PC-9 (cell line): ENCODE measurements around the gene LYPD6B. TPM values are rescaled to one million over a fixed set of nuclear protein-coding genes. Genes with fewer than 3 reads are reported as not detected.

Source experiments
- BruUV-seq: library from RNA; stranded (reverse); fragments of 400-500 nt; replicated peaks from 2 replicates; lab custom pipeline; 2021; lab: Mats Ljungman, UMichigan
- CTCF ChIA-PET: fragments of 300-600 bp; sonication (Branson Sonifier 250); formaldehyde crosslinking; loops from one replicate; lab custom pipeline; 2022; ENCODE audit warnings: antibody characterized with exemption; lab: Charles Lee
- POLR2A ChIA-PET: fragments of 300-600 bp; sonication (Branson Sonifier 250); formaldehyde crosslinking; loops from one replicate; lab custom pipeline; 2022; ENCODE audit warnings: antibody characterized with exemption; ENCODE audit not compliant: unreplicated experiment; lab: Charles Lee
- DNase-seq, 2 experiments: peaks; one replicate each; pipeline versions ENCODE4 v3.0.0 to v3.0.0-alpha.2; 2015 to 2022; ENCODE audit warnings: mixed read lengths in 1 of 2
- H2AFZ ChIP-seq: fragments of 200-600 bp; sonication (generic); 2 replicates; pipeline ENCODE4 v1.8.1; 2017; ENCODE audit warnings: antibody characterized with exemption
- H3F3A ChIP-seq: fragments of 200-600 bp; sonication (generic); 2 replicates; pipeline ENCODE4 v1.8.1; 2017; ENCODE audit warnings: antibody characterized with exemption, mild to moderate bottlenecking, low read depth; ENCODE audit not compliant: insufficient read depth
- H3K27ac ChIP-seq: fragments of 200-600 bp; sonication (generic); 2 replicates; pipeline ENCODE4 v1.6.1; 2016; ENCODE audit warnings: mixed run types
- H3K27me3 ChIP-seq: fragments of 200-600 bp; sonication (generic); 2 replicates; pipeline ENCODE4 v1.6.1; 2016; ENCODE audit warnings: low read depth, mixed run types; ENCODE audit not compliant: insufficient read depth
- H3K36me3 ChIP-seq: fragments of 200-600 bp; sonication (generic); 2 replicates; pipeline ENCODE4 v1.6.1; 2016; ENCODE audit warnings: low read depth, mixed run types
- H3K4me1 ChIP-seq: fragments of 200-600 bp; sonication (generic); replicated peaks from 2 replicates; pipeline ENCODE4 v1.6.1; 2016; ENCODE audit warnings: mixed run types; ENCODE audit not compliant: insufficient read depth
- H3K4me2 ChIP-seq: fragments of 200-600 bp; sonication (generic); 2 replicates; pipeline ENCODE4 v1.6.1; 2017; ENCODE audit warnings: mixed run types
- H3K4me3 ChIP-seq: fragments of 200-600 bp; sonication (generic); 2 replicates; pipeline ENCODE4 v1.6.1; 2016; ENCODE audit warnings: mixed run types
- H3K79me2 ChIP-seq: fragments of 200-600 bp; sonication (generic); 2 replicates; pipeline ENCODE4 v1.6.1; 2017; ENCODE audit warnings: low read depth, mixed run types
- H3K9me2 ChIP-seq: fragments of 200-600 bp; sonication (generic); 2 replicates; pipeline ENCODE4 v1.8.1; 2017; ENCODE audit warnings: mild to moderate bottlenecking; ENCODE audit not compliant: insufficient read depth
- H3K9me3 ChIP-seq: fragments of 200-600 bp; sonication (generic); 2 replicates; pipeline ENCODE4 v1.8.1; 2016; ENCODE audit warnings: low read depth; ENCODE audit not compliant: insufficient read depth
- H4K20me1 ChIP-seq: fragments of 200-600 bp; sonication (generic); 2 replicates; pipeline ENCODE4 v1.8.1; 2017; ENCODE audit not compliant: insufficient read depth
- CTCF ChIP-seq: fragments of 200-600 bp; sonication (generic); conservative IDR thresholded peaks from 2 replicates; pipeline ENCODE4 v1.6.1; 2017; ENCODE audit warnings: mixed run types, antibody characterized with exemption, mild to moderate bottlenecking, moderate library complexity
- EZH2 ChIP-seq: fragments of 200-600 bp; sonication (generic); IDR thresholded peaks from 2 replicates; pipeline ENCODE4 v1.8.0; 2017; ENCODE audit warnings: antibody characterized with exemption, low read depth
- intact Hi-C: fragments of 100-400 bp; cut with micrococcal nuclease; formaldehyde crosslinking; loops from one replicate; pipeline ENCODE4 v1.10.0; 2022; ENCODE audit not compliant: unreplicated experiment
- total RNA-seq: library from RNA; stranded (reverse); gene quantifications from 2 replicates; pipeline ENCODE4 v1.2.3, GENCODE V29; 2021

The LYPD6B gene
- total RNA-seq, 1 experiment from 2014 or later = 10.0 TPM

- no peaks in the 10 kb centered on the region for H3K9me3 ChIP-seq
- no peak overlapping the region for H3K4me3 ChIP-seq
- CTCF ChIA-PET = no interaction called here
- no peaks in the 10 kb centered on the region for H3K4me1 ChIP-seq
- no peaks in the 10 kb centered on the region for H3K79me2 ChIP-seq
- no TSS peak for BruUV-seq
- no peaks in the 10 kb centered on the region for H4K20me1 ChIP-seq
- POLR2A ChIA-PET = no interaction called here
- no peaks in the 10 kb centered on the region for H3K9me2 ChIP-seq
- H3K4me2 ChIP-seq = no peak overlapping the region
- H2AFZ ChIP-seq = no peak overlapping the region
- H3K27ac ChIP-seq = no peak overlapping the region
- TF ChIP-seq CTCF (no peak), EZH2 (no peak)
- H3K27me3 ChIP-seq = no peaks in the 10 kb centered on the region
- H3K36me3 ChIP-seq = no peaks in the 10 kb centered on the region
- H3F3A ChIP-seq = no peaks in the 10 kb centered on the region
- intact Hi-C loops = no loop called here
- no peak for DNase-seq
Observed at GRCh38 chr2:149259136-149259535, 220.6 kb downstream of the LYPD6B start.

GRCh38 chr2:149261692-149262091, 223.2 kb downstream of the LYPD6B start:
- intact Hi-C loops = no loop called here
- DNase-seq = no peak
- no peak overlapping the region for H2AFZ ChIP-seq
- no peaks in the 10 kb centered on the region for H3K9me2 ChIP-seq
- no peak overlapping the region for H3K4me2 ChIP-seq
- no peaks in the 10 kb centered on the region for H3K36me3 ChIP-seq
- H3K4me1 ChIP-seq = no peaks in the 10 kb centered on the region
- BruUV-seq = no TSS peak
- no peaks in the 10 kb centered on the region for H4K20me1 ChIP-seq
- H3K27me3 ChIP-seq = no peaks in the 10 kb centered on the region
- no peak overlapping the region for H3K4me3 ChIP-seq
- TF ChIP-seq CTCF (no peak), EZH2 (no peak)
- H3K79me2 ChIP-seq = no peaks in the 10 kb centered on the region
- ChIA-PET POLR2A (no interaction called here), CTCF (interaction anchor here (0.5 kb wide), 1 partner anchor 220 kb away, joined by 8 read pairs; no protein-coding TSS in a partner anchor)
- H3K9me3 ChIP-seq = no peaks in the 10 kb centered on the region
- no peaks in the 10 kb centered on the region for H3F3A ChIP-seq
- no peak overlapping the region for H3K27ac ChIP-seq

Other genes starting within 250 kb of the LYPD6B start
- gene KIF5C, start 163.5 kb upstream of the LYPD6B start, total RNA-seq = 0.07 and 0.23 TPM in 2 replicates